ENCODE data around the gene SLC35A4.

- no peak for TF ChIP-seq CTCF (IDR thresholded peaks at IDR 0.05)
- no peak for TF ChIP-seq EP300 (IDR thresholded peaks at IDR 0.05)
- TF ChIP-seq POLR2A (IDR thresholded peaks at IDR 0.05): no peak
- TF ChIP-seq POLR2AphosphoS5 (IDR thresholded peaks at IDR 0.05): no peak
Measured at GRCh38 chr5:140573683-140574082, 9.1 kb downstream of the SLC35A4 start.
